SK-N-SH (cell line): ENCODE measurements around the gene SOX18. TPM values are rescaled to one million over a fixed set of nuclear protein-coding genes. Genes with fewer than 3 reads are reported as not detected.

Experiments
- CTCF ChIA-PET: fragments of 300-600, 350-600 bp; formaldehyde crosslinking; extraction: SDS; loops from one replicate; lab custom pipeline; 2021; lab: Yijun Ruan, JAX
- POLR2A ChIA-PET: fragments of 350-600 bp; sonication (Branson Sonifier 250); formaldehyde crosslinking; extraction: SDS; loops from one replicate; lab custom pipeline; 2020; ENCODE audit warnings: antibody characterized with exemption, inconsistent platforms; lab: Yijun Ruan, JAX
- DNase-seq: peaks from one replicate; pipeline ENCODE4 v3.0.0; 2012
- H2AFZ ChIP-seq: fragments of 200-600 bp; sonication (generic); 2 replicates; pipeline ENCODE4 v1.8.1; 2016; ENCODE audit warnings: antibody characterized with exemption, mild to moderate bottlenecking, low read depth
- H3F3A ChIP-seq: fragments of 200-600 bp; sonication (generic); replicated peaks from 2 replicates; pipeline ENCODE3; 2016; ENCODE audit warnings: antibody characterized with exemption, mild to moderate bottlenecking; ENCODE audit not compliant: insufficient read depth
- H3K27ac ChIP-seq, 2 experiments: fragments of 200-500 bp in 1 of 2; fragments of 200-600 bp in 1 of 2; sonication (Bioruptor generic) in 1 of 2; sonication (generic), shearing (Covaris generic) in 1 of 2; 2 replicates each; pipeline versions ENCODE4 v1.5.1 to v1.6.1; 2014 to 2016; ENCODE audit warnings: low read depth in 2 of 2, inconsistent platforms in 1 of 2, low read length in 1 of 2, mild to moderate bottlenecking in 1 of 2, mixed read lengths in 1 of 2
- H3K27me3 ChIP-seq: fragments of 200-600 bp; sonication (generic), shearing (Covaris generic); 2 replicates; pipeline ENCODE4 v1.6.1; 2016; ENCODE audit warnings: mixed run types; ENCODE audit not compliant: insufficient read depth
- H3K36me3 ChIP-seq, 2 experiments: fragments of 200-500 bp in 1 of 2; fragments of 200-600 bp in 1 of 2; sonication (Bioruptor generic) in 1 of 2; sonication (generic) in 1 of 2; replicated peaks in 1 of 2; 2 replicates each; pipeline versions ENCODE3 to v1.5.1; 2014 to 2016; ENCODE audit warnings: low read length in 1 of 2, mild to moderate bottlenecking in 1 of 2; ENCODE audit not compliant: insufficient read depth in 2 of 2, control insufficient read depth in 1 of 2
- H3K4me1 ChIP-seq, 2 experiments: fragments of 200-500 bp in 1 of 2; fragments of 200-600 bp in 1 of 2; sonication (Bioruptor generic) in 1 of 2; sonication (generic), shearing (Covaris generic) in 1 of 2; 2 replicates each; pipeline versions ENCODE4 v1.5.1 to v1.6.1; 2014 to 2016; ENCODE audit warnings: low read depth in 1 of 2, low read length in 1 of 2, mixed run types in 1 of 2; ENCODE audit not compliant: insufficient read depth in 2 of 2, control insufficient read depth in 1 of 2
- H3K4me2 ChIP-seq: fragments of 200-600 bp; sonication (generic), shearing (Covaris generic); 2 replicates; pipeline ENCODE4 v1.6.1; 2017; ENCODE audit warnings: mixed run types
- H3K4me3 ChIP-seq, 2 experiments: fragments of 200-500 bp in 1 of 2; fragments of 200-600 bp in 1 of 2; sonication (Bioruptor generic) in 1 of 2; sonication (generic), shearing (Covaris generic) in 1 of 2; 2 replicates each; pipeline versions ENCODE4 v1.5.1 to v1.8.1; 2014 to 2016; ENCODE audit warnings: low read depth in 2 of 2, inconsistent platforms in 1 of 2, low read length in 1 of 2, mild to moderate bottlenecking in 1 of 2, mixed read lengths in 1 of 2, moderate library complexity in 1 of 2
- H3K79me2 ChIP-seq: fragments of 200-600 bp; sonication (generic); 2 replicates; pipeline ENCODE4 v1.8.1; 2017; ENCODE audit warnings: mild to moderate bottlenecking; ENCODE audit not compliant: insufficient read depth
- H3K9ac ChIP-seq: fragments of 200-600 bp; sonication (generic); 2 replicates; pipeline ENCODE4 v1.6.1; 2017; ENCODE audit warnings: mixed run types
- H3K9me2 ChIP-seq: fragments of 200-600 bp; sonication (generic); 2 replicates; pipeline ENCODE4 v1.6.1; 2017; ENCODE audit warnings: mixed run types
- H3K9me3 ChIP-seq: fragments of 200-600 bp; sonication (generic); 2 replicates; pipeline ENCODE4 v1.6.1; 2017; ENCODE audit warnings: mixed run types, mild to moderate bottlenecking, moderate library complexity
- H4K20me1 ChIP-seq: fragments of 200-600 bp; sonication (generic); 2 replicates; pipeline ENCODE4 v1.6.1; 2017; ENCODE audit warnings: mild to moderate bottlenecking, mixed run types; ENCODE audit not compliant: insufficient read depth
- CHD2 ChIP-seq: fragments of 150-350 bp; IDR thresholded peaks from 2 replicates; pipeline ENCODE4 v1.6.1; 2018; ENCODE audit warnings: low read length; ENCODE audit not compliant: partially characterized antibody
- FOXJ3 ChIP-seq: sonication (generic); formaldehyde crosslinking; IDR thresholded peaks from 2 replicates; pipeline ENCODE4 v1.5.1; 2020; ENCODE audit warnings: mild to moderate bottlenecking, missing genetic modification reagents
- FOXM1 ChIP-seq: IDR thresholded peaks from 2 replicates; pipeline ENCODE4 v1.4.0; 2012; ENCODE audit warnings: low read depth, mild to moderate bottlenecking
- GABPA ChIP-seq: IDR thresholded peaks from 2 replicates; pipeline ENCODE4 v1.4.0; 2012; ENCODE audit warnings: low read depth, mild to moderate bottlenecking
- GATA2 ChIP-seq: sonication (generic); formaldehyde crosslinking; IDR thresholded peaks from 2 replicates; pipeline ENCODE4 v1.5.0; 2020; ENCODE audit warnings: mild to moderate bottlenecking, missing genetic modification reagents
- IRF3 ChIP-seq: fragments of 150-350 bp; IDR thresholded peaks from 2 replicates; pipeline ENCODE4 v1.6.1; 2016; ENCODE audit warnings: mild to moderate bottlenecking, low read depth, low read length
- JUND ChIP-seq: IDR thresholded peaks from 2 replicates; pipeline ENCODE4 v1.4.0; 2012
- MEF2A ChIP-seq: IDR thresholded peaks from 2 replicates; pipeline ENCODE4 v1.4.0; 2012; ENCODE audit warnings: low read depth, borderline replicate concordance
- NFIC ChIP-seq: IDR thresholded peaks from 2 replicates; pipeline ENCODE4 v1.4.0; 2012; ENCODE audit warnings: borderline replicate concordance
- RXRA ChIP-seq: IDR thresholded peaks from 2 replicates; pipeline ENCODE4 v1.4.0; 2012; ENCODE audit warnings: low read depth, mild to moderate bottlenecking, borderline replicate concordance
- SIN3A ChIP-seq: IDR thresholded peaks from 2 replicates; pipeline ENCODE4 v1.6.1; 2012; ENCODE audit warnings: low read depth, mild to moderate bottlenecking, low read length, moderate library complexity, borderline replicate concordance
- TEAD4 ChIP-seq: IDR thresholded peaks from 2 replicates; pipeline ENCODE4 v1.4.0; 2012; ENCODE audit warnings: mild to moderate bottlenecking, borderline replicate concordance; ENCODE audit not compliant: insufficient read depth
- USF2 ChIP-seq: fragments of 150-350 bp; IDR thresholded peaks from 2 replicates; pipeline ENCODE4 v1.6.1; 2017; ENCODE audit warnings: antibody characterized with exemption, low read length, low read depth, borderline replicate concordance
- WGBS: methylation state at CpG from one replicate; pipeline ENCODE4 v1.1.6; 2017; ENCODE audit warnings: low lambda C conversion rate; 5-methylcytosine and 5-hydroxymethylcytosine counted together
- polyA plus RNA-seq, 3 experiments: library from polyadenylated mRNA; depleted of rRNA; stranded (reverse); fragments of >200 nt; gene quantifications; 2 replicates each; pipeline ENCODE4 v1.2.3, GENCODE V29; 2012
- TF ChIP-seq, protein P1 (sequence below): IDR thresholded peaks from 2 replicates; pipeline ENCODE4 v1.4.0; 2012; ENCODE audit warnings: low read depth, borderline replicate concordance
- TF ChIP-seq, protein P2 (sequence below): IDR thresholded peaks from 2 replicates; pipeline ENCODE4 v1.4.0; 2012; ENCODE audit warnings: low read depth

The SOX18 gene
- polyA plus RNA-seq, 1 of the 3 experiments (the other 2 are of a cell fraction), result not detected

- H3K4me1 ChIP-seq, result peaks cover 0 to 7% of the 10 kb centered on the region in 2 experiments; a peak in 1 of 4 replicates
These were observed 2.3 kb upstream of the SOX18 start for GRCh38 chr20:64051561-64052325.

More at GRCh38 chr20:64051561-64052325, 2.3 kb upstream of the SOX18 start:
- Histone ChIP-seq H4K20me1 (no peaks in the 10 kb centered on the region), H3K36me3 (no peaks in the 10 kb centered on the region), H3K27ac (no peak overlapping the region), H3K27me3 (peaks cover 23% of the 10 kb centered on the region), H3K4me2 (no peak overlapping the region), H2AFZ (no peak overlapping the region), H3K9ac (no peak overlapping the region), H3K9me2 (no peaks in the 10 kb centered on the region), H3K79me2 (no peaks in the 10 kb centered on the region), H3K4me3 (no peak overlapping the region), H3K9me3 (no peaks in the 10 kb centered on the region), H3F3A (no peaks in the 10 kb centered on the region)
- TF ChIP-seq CHD2 (no peak), IRF3 (no peak), TEAD4 (no peak), FOXM1 (no peak), NFIC (no peak), GABPA (no peak), JUND (no peak), MEF2A (no peak), FOXJ3 (CRISPR knock-in tag) (no peak), RXRA (no peak), SIN3A (no peak), GATA2 (CRISPR knock-in tag) (no peak), USF2 (no peak)
- TF ChIP-seq, protein P1, sequence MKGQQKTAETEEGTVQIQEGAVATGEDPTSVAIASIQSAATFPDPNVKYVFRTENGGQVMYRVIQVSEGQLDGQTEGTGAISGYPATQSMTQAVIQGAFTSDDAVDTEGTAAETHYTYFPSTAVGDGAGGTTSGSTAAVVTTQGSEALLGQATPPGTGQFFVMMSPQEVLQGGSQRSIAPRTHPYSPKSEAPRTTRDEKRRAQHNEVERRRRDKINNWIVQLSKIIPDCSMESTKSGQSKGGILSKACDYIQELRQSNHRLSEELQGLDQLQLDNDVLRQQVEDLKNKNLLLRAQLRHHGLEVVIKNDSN, result no peak
- TF ChIP-seq, protein P2, sequence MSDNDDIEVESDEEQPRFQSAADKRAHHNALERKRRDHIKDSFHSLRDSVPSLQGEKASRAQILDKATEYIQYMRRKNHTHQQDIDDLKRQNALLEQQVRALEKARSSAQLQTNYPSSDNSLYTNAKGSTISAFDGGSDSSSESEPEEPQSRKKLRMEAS, result no peak
- POLR2A ChIA-PET, result no interaction called here
- WGBS, result 60% methylated on average over 1 of the region's 15 CpGs
- no peak for DNase-seq
- CTCF ChIA-PET, result interaction anchor here (0.6 to 7.8 kb wide), 10 partner anchors 9 to 142 kb away, joined by 3 to 85 read pairs (median 3); partner anchors contain the start of genes C20orf204 and TCEA2
